Activated CD8-positive, alpha-beta memory T cell treated with anti-CD3 and anti-CD28 coated beads for 4 hours (primary cell): ENCODE results near the gene ARHGAP15.

ENCODE experiments used
- DNase-seq, 2 donors: peaks; one replicate each; pipeline ENCODE4 v3.0.0-alpha.2; 2020; ENCODE audit warnings: low read depth in 2 of 2

Gene ARHGAP15

DNA sequence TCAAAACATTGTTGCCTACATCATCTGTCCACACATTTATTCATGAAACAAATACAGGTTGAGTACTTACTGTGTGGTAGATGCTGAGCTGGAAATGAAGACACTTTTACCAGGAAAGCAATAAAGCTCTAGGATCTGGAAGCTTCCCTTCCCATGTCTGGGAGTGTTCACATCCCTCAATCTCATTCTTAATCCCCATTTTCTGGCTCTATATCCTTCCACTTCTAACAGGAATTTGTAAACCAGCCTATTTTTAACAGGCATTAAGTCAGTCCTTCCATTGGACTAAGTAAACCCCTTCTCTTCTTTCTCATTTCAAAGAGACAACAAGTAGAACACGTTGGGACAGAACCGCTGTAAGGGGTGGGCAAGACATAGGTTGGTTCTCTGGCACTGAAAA is 589.5 kb downstream of the ARHGAP15 start:
- DNase-seq = no peak

DNA sequence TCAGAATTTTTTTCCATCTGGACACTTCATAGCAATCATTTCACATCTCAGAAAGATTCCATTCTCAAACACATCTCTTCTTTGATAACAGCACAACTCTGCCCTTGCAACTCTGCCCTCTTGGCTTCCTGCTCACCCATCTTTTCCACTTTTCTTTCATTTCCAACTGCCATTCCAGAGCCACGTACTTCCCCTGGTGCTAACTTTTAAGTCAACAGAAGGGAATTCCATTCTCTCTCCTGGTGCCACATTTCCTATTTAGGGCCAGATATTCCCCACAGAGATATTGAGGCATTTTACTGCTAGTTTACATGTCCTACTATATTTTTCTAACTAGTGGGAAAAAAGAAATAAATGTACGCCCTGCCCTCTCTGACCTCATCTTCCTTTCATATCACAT is 590.2 kb downstream of the ARHGAP15 start:
- no peak for DNase-seq

DNA sequence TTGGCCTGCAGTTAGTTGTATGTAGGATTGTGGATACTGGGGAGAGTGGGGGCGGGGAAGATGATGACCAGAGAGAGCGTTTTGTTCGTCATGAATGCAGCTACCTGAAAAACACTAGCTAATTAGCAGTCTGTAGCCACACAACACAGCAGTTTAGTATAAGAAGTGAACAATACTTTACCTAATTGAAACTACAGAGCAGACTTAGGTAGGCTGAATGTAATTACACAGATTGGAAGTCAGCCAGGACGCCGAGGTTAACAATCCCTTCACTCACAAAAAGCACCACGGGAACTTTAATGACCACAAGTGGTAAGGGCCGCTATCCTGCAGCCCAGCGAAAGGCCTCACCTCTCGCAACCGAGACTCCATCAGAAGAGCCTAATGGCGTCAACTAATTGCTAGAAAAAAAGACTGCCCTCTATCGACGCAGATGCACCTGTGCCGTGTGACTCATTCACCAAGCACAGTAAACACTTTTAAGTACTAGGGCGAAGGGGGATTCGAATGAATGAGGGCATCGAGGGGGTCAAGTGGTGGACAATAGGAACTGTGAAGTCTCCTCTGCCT is 591.0 kb downstream of the ARHGAP15 start:
- DNase-seq = no peak

DNA sequence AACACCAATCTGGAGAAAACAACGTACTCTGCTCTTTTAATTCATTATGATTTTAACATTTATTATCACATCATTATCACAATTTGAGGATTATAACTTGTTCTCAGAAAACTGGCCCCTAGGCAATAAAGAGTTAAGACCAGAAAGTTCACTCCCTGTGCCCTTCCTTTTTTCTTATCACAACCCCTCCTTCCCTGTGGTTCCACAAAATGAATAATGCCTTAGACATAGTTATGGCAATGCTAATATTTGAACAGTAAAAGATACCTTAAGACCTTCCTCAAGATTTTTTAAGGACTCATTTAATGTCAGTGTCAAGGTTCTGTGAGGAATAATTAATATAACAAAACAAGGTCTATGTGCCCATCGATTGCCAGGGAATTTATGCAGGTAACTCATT is 596.2 kb downstream of the ARHGAP15 start:
- no peak for DNase-seq

DNA sequence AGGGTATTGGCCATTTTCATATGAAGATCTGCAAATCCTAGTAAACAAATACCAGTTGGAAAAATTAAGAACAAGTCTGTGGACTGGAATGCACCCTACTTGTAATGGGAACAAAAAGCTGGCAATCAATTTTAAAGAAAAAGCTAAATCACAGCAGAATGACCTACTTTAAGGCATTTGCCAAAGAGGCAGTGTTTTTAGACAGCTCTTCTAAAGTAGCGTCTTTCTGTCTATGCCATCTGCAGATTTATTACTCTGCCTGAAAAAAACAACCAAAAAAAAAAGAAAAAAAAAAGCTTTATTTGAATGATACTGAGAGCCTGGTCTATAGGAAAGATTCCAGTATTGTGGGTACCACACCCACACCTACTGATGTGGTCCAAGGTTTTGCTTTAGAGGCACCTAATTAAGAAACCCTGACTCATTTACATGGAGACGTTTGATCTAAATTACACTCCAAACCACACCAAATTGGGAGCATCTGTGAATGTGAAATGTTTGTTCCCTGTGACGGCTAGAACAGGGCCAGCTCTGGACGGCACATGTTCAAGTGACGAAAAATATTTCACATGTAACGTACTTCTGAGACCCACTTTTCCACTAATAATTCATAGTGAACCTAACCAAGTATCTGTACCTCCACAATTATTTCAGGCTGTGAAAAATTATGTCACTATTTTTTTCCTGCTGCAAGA is 597.1 kb downstream of the ARHGAP15 start:
- DNase-seq = no peak

DNA sequence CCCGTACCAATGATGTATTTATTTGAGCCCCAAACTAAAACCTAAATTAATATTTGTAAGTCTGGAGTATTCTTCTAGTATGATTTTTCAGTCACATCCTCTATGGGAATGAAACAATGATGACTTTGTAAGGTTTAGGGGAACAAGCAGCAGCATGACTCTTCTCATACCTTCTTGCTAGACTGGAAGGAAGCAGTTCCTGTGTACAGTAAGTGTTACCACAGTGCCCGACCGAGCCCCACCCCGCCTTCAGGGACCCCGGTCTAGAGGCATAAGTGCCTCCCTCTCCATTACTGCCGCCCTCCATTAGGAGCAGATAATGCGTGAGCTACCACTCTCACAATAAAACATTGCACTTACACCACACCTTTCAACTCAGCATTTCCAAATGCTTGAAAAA is 599.3 kb downstream of the ARHGAP15 start:
- no peak for DNase-seq

DNA sequence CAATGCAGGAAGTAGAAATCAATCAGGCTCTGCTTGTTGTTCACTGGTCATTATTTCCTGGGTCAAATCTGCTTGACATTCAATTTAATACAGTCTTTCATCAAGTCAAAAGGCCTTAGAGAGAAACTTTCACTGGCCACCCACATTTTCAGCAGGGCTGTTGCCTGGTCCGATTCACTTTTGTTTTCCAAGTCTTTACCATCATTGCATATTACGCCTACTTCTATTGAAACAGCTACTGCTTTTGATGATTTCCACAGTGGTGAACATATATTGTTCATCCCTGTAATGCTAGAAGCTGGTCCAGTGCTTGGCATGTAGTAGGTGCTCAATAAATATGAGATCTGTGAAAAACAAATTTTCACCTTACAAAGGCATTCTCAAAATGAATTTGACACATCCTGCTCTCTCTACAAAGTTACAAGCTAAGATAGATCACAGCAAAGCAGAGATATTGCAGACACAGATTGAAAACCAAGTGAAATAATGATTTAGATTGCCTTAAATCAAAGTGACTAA is 600.1 kb downstream of the ARHGAP15 start:
- DNase-seq = no peak

DNA sequence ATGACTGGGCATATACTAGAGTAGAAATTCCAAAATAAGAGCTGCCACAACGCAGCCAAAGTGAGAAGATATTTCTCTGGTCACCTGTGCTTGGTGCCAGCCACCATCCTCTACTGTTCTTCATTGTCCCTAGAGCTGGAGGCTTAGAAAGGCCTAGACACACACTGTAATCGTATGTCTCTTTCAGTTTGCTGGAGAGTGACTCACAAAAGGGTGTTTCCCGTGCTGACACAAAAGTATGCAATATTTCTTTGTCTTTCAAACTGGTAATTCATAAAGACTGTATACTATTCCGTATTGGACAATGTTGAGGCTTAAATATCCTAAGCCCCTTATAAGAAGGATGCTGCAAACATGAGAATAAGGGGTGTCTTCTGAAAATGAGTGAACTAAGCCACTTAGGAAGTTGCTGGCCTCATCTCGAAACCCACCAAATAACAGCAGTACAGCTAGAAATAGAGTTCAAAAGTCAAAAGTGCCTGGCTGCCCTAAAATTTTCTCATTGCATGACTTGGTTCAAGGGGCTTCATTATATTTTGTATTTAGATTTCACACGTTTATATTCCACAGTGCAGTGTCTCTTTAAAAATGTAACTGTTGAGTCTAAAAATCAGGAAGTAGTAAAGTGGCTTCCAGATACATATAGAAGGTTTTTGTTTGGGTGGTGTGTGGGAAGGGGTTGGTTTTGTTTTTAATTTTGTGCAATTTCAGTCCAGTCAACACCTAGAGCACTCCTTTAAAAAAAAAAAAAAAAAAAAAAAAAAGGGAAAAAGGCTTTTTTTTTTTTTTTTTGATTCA is 601.1 kb downstream of the ARHGAP15 start:
- no peak for DNase-seq

DNA sequence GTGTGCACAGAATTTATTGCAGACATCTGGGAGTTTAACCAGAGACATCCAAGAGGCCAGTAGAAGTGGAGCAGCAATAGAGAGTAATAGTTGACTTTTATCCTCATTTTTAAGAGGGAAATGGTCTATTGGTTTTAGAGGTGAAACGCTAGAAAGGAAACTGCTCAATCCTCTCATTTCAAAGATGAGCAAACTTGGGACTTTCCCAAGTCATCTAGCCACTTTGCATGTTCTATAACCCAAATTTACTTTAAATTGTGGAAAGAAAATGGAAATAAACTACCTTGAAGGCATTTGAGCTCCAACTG is 601.7 kb downstream of the ARHGAP15 start:
- DNase-seq = no peak

DNA sequence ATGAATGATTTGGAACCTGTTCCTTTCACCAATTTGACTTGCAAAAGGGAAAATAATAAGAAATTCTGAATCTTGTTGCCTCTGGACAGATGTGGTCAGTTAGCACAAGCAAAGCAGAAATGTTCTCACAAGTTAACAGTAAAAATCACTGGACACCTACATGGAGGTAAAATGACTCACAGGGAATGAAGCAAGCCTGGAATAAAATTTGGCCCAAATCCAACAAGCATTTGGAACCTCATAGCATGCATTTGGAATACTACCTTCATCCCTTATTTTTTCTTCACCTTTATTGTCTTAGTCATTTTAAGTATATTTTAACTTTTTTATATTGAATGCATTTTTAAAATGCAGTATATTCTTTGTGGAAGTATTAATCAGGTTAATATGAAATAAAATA is 602.9 kb downstream of the ARHGAP15 start:
- DNase-seq = no peak

DNA sequence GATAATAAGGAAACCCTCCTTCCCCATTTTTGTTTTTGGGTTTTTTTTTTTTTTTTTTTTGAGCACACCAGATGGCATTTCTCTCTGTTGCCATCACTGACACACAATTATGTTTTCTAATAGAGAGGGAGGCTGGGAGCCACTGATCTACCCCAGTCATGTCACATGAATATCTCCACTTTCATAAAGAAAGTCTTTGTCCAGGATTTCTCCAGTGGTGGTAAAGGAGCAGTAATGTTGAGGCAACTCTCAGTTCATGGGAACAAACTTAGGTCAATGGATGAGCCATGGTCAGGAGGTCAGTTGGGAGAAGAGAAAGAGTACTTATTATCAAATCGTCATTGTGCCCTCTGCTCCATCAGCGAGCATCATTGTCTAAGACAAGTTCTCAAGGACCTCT is 603.7 kb downstream of the ARHGAP15 start:
- DNase-seq = no peak

DNA sequence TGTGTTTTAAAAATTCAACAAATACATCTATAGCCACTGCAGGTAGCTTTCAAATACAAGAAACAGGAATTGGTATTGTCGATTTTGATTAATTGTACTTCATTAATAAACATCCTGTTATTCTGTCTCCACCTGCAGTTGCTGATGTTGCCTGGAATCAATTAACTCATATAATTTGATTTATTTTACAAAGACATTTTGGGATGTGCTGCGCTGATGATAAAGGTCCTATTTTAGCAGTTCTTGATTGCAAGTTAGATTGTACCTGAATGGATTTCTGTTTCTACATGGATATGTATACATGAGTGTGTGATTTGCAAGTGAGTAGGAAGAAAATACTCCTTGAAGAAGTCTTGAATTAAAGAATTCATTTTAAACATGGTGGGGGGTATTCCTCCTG is 605.3 kb downstream of the ARHGAP15 start:
- no peak for DNase-seq

DNA sequence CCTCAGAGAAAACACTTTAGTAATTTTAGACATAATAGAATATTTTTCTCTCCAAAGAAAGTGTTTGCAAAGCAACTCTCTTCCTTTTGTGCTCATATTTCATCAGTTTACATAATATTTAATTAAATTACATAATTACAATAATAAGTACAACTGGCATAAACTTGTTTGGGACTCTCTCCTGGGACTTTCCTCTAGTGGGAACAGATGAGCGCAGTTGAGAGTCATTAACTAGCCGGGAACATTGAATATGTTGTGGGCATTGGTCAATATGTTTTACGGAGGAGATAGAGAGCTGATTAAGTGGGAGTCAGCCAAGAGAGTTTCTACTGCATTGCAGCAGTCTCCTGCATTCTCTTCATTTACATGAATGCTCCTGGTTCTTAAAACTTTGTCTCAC is 607.7 kb downstream of the ARHGAP15 start:
- DNase-seq = no peak

DNA sequence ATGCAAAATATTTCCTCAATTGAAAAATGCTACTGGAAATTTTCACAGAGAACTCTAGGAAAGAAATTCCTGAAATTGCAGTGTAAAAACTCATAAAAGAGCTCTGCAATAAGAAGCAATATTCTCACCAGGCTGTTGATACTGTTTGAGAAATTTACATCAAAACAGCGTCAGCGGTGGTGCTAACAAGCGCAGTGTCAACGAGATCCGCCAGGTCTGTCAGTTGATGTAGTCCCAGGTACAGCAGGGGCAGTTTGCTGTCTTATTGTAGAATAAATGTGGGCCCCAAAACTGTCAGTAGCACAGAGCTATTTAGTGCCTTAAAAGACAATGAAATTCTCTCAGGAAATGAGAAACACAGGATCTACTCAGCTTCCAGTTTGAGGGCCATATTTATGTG is 611.2 kb downstream of the ARHGAP15 start:
- DNase-seq = no peak

DNA sequence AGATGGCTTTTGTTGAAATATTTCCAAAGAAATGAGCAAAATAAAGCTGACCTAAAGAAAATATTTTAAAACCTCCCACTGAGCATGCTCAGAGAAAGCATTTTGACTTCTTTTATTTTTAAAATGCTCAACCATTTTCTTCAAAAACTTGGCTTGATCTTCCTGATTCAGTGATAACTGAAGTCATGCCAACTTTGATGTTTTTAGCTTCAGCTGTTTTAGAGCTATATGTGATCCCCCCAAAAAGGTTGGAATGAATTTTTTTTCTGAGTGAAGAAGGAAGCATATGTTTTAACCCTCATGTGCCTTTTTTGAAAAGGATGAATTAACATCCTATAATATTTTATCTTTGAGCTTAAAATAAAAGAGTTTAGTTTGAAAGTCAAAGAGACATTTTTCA is 612.0 kb downstream of the ARHGAP15 start:
- no peak for DNase-seq

DNA sequence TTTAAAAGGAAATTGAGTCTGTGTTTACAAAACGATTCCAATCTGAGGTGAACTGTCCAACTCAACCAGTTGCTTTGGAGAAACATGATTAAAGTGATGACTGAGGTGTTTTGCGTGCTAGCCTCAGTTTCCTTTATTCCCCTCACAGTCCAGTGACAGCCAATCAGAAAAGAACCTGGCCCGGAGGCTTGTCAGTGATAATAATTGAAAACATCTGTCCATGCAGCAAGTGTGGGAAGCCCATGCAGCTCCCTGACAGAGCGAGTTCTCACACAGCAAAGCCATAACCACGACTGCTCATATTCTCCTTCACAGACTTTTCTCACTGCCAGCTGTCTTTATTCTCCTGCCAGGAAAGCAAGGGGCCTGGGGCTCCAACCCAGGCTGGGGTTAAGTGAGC is 613.4 kb downstream of the ARHGAP15 start:
- DNase-seq = no peak

DNA sequence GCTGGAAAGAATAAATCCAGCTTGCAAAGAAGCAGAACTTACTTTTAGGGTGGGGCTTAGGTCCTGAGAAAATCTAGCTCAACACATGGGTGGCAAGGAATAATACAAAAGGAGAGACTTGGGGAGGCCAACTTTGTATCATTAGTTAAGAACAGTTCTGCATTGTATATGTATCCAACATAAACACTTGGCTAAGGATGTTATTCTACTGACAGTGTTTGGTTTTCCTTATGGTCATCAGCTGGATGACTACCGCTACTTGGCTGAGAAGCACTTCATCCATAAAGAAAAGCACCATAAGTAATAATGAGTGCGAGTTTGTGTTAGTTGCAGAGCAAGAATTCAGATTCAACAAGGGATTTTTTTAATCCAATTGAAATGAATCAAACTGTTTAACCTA is 614.9 kb downstream of the ARHGAP15 start:
- no peak for DNase-seq

DNA sequence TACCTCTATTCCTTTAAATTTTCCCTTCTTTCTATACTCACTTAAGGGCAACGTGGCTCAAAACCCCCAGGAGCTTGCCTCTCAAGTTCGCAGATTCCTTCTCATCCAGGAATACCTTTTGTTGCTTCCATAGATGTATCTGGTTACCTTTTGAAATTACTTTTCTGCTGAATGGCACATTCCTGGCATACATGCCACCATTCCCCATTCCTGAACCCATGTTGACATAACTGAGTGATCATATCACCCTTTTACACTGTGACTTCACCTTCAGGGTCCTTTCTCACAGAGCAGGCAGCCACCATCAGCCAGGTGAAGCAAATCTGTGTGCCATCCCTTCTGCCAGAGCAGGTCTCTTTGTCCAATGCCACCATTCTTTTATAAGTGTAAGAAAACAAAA is 615.8 kb downstream of the ARHGAP15 start:
- DNase-seq = no peak

DNA sequence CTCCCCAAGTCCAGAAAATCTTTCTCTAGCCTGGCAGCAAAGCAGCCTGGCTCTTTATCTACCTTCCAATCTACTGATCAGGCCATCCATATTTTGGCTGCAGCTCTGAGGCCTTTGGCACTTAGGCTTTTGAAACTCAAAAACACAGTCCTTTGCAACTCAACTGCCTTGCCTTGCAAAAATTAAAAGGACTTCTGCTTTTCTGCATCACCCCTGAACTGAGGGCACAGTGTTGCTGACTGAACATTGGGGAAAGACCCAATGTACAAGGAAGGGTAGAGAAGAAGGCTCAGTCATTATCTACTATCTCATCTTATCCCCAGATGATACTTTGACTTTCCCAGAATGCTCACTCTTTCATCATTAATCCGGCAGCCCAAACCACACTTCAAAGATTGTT is 625.5 kb downstream of the ARHGAP15 start:
- no peak for DNase-seq

DNA sequence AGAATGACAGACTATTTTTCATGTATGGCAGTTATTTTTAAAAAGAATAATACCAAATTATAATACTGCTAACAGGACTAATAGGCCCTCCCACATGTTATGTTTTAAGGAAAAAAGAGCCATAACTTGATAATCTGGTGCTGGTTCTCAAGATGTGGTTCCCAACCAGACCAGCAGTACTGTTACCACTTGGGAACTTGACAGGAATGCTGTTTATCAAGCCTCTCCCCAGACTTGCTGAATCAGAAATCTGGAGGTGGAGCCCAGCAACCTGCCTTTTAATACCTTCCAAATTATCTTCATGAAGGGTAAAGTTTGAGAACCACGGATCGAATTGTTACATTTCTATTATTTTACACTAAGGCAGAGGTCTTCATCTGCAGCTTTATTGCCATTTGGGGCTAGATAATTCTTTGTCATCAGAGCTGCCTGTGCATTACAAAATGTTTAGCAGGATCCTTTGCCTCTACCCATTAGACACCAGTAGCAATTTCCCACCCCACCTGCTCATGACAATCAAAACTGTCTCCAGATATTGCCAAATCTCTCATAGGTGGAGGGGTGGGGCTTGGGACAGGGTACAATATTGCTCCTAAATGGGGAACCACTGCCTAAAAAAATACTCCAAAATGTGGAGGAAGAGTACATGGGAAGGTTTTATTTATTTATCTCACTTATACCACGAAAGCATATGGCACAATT is 629.6 kb downstream of the ARHGAP15 start:
- DNase-seq = no peak

DNA sequence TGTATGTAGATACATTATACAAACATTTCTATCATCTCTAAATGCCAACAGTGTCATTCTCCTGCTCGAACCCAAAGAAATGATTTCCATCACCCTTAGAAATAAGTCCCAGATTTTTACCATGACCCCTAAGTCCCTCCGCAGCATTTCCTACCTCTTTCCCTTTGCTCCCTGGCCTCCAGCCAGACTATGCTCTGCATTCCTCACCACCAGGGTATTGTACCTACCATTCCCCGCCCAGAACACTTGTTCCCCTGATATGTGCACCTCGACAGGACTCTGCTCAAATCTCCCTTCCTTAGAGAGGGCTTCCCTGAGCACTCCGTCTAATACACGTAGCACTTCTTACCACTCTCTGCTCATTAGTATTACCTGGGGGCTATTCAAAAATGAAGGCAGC is 630.2 kb downstream of the ARHGAP15 start:
- no peak for DNase-seq

DNA sequence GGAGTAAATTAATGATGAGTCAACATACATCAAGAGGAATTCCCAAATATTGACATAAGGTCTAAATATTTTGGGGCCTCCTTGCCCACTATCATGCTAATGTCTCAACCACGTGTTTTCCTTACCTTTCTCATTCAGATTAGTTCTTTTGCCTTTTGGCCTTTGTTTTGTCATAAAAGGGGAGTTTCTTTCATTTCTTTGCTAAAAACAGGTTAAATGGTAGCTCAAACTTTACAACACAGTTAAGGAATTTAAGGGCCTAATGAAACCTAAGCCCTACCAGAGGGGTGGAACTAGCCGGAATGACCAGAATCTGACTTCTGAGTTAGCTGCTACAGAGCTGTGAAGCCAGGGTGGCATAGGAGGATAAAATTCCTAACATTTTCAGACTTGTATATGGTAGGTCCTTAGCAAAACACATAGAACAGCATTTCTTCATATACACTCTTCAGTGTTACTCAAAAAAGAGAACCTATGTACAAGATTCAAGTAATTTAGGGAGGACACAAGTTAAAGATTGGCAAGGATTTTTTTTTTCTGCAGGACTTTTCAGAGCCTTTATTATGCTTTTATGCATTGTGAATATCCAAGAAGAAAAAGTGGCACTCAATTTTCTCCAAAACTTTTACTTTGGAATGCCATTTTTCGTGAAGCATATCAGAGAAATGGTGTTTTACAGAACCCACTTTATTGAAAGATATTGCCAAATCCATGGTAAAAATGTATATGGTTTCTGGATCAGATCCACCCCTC is 633.1 kb downstream of the ARHGAP15 start:
- no peak for DNase-seq
